Brain microvascular endothelial cell (primary cell): ENCODE measurements around the gene SLC39A13.

Experiments used
- DNase-seq: peaks from one replicate; pipeline ENCODE4 v3.0.0-alpha.2; 2020
- H3K27ac ChIP-seq: fragments of 250-450 bp; sonication (Bioruptor Pico); 2 replicates; pipeline ENCODE4 v1.5.1; 2020; ENCODE audit warnings: mild to moderate bottlenecking, moderate library complexity
- H3K27me3 ChIP-seq: fragments of 250-450 bp; sonication (Bioruptor Pico); replicated peaks from 2 replicates; pipeline ENCODE4 v1.5.1; 2020; ENCODE audit warnings: mild to moderate bottlenecking
- H3K36me3 ChIP-seq: fragments of 250-450 bp; sonication (Bioruptor Pico); replicated peaks from 2 replicates; pipeline ENCODE4 v1.5.1; 2020; ENCODE audit warnings: mild to moderate bottlenecking
- H3K4me3 ChIP-seq: 2 replicates; pipeline ENCODE4 v1.5.1; 2011; ENCODE audit warnings: low read depth, mild to moderate bottlenecking, control low read depth, low read length, moderate library complexity
- CTCF ChIP-seq: IDR thresholded peaks from 2 replicates; pipeline ENCODE4 v1.5.1; 2011; ENCODE audit warnings: low read depth, mild to moderate bottlenecking, moderate library complexity, low read length, control low read depth, inconsistent platforms; ENCODE audit errors: missing control alignments
- in situ Hi-C: cut with HindIII; loops from 2 replicates; pipeline ENCODE4 v1.10.0; 2017; ENCODE audit warnings: low sequenced_read_pairs, low pct_ligation_motif_present

Gene SLC39A13

GRCh38 chr11:47415091-47415854, 6.9 kb downstream of the SLC39A13 start:
- DNase-seq: no peak
- in situ Hi-C loops: no loop called here
- H3K36me3 ChIP-seq: peaks cover 55% of the 10 kb centered on the region
- no peaks in the 10 kb centered on the region for H3K27me3 ChIP-seq
- H3K27ac ChIP-seq: peak overlapping the region; percentile 33
- H3K4me3 ChIP-seq: no peak overlapping the region
- TF ChIP-seq CTCF: no peak

GRCh38 chr11:47415949-47416472, 7.6 kb downstream of the SLC39A13 start:
- in situ Hi-C loops: no loop called here
- Histone ChIP-seq H3K27me3 (no peaks in the 10 kb centered on the region), H3K27ac (peak overlapping the region; percentile 33), H3K36me3 (peaks cover 60% of the 10 kb centered on the region), H3K4me3 (no peak overlapping the region)
- peak; percentile 89 for DNase-seq
- no peak for TF ChIP-seq CTCF

- TF ChIP-seq CTCF: no peak
- H3K27me3 ChIP-seq: no peaks in the 10 kb centered on the region
- DNase-seq: no peak
- H3K4me3 ChIP-seq: no peak overlapping the region
- in situ Hi-C loops: no loop called here
- H3K27ac ChIP-seq: no peak overlapping the region
- H3K36me3 ChIP-seq: peaks cover 58% of the 10 kb centered on the region
These were observed 9.3 kb downstream of the SLC39A13 start for GRCh38 chr11:47417712-47418111.

- H3K27me3 ChIP-seq: no peaks in the 10 kb centered on the region
- H3K4me3 ChIP-seq: no peak overlapping the region
- TF ChIP-seq CTCF: no peak
- no peak for DNase-seq
- in situ Hi-C loops: no loop called here
- H3K27ac ChIP-seq: no peak overlapping the region
- peaks cover 57% of the 10 kb centered on the region for H3K36me3 ChIP-seq
These were observed 10.3 kb downstream of the SLC39A13 start for GRCh38 chr11:47418454-47419259.

GRCh38 chr11:47425611-47426010, 17.2 kb downstream of the SLC39A13 start:
- no peak for TF ChIP-seq CTCF
- H3K27me3 ChIP-seq: no peaks in the 10 kb centered on the region
- peak overlapping the region; percentile 98 for H3K4me3 ChIP-seq
- DNase-seq: no peak
- peak overlapping the region; percentile 99 for H3K27ac ChIP-seq
- in situ Hi-C loops: no loop called here
- peaks cover 30% of the 10 kb centered on the region for H3K36me3 ChIP-seq
